Erythroblast (primary cell): ENCODE results near the gene STEAP1.

Experiments
- GATA1 ChIP-seq: IDR thresholded peaks from 2 replicates; pipeline ENCODE4 v1.6.1; 2011; ENCODE audit warnings: low read depth, mild to moderate bottlenecking, control low read depth, low read length, moderate library complexity
- POLR2A ChIP-seq: IDR thresholded peaks from 2 replicates; pipeline ENCODE4 v1.6.1; 2011; ENCODE audit warnings: mild to moderate bottlenecking, low read length

DNA sequence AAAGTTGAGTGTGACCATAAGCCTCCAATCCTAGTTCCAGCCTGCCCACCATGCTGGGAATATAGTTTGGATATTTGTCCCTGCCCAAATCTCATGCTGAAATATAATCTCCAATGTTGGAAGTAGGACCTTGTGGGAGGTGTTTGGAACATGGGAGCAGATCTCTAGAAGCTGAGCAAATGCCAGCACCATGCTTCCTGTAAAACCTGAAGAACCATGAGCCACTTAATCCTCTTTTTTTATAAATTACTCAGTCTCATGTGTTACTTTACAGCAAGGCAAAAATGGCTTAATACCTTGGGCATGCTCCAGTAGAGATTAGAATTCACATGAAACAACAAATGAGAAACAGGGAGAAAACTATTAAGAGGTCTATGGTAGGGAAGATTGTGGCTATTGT lies 27.2 kb downstream of the STEAP1 start:
- TF ChIP-seq POLR2A (no peak), GATA1 (no peak)
